Measurements from ENCODE around the gene BOD1. TPM values are rescaled to one million over a fixed set of nuclear protein-coding genes. Genes with fewer than 3 reads are reported as not detected.

The BOD1 gene
- total and polyA plus RNA-seq, 10 of the 15 experiments (the other 5 are each of a cell fraction or from before 2014, with no cell fraction given) = 14.1 to 35.8 (median 29.6) TPM

- no peaks in the 10 kb centered on the region for H3K27me3 ChIP-seq (replicated peaks in 1 of 2; ENCODE audit: control insufficient read depth in 2 of 2, insufficient read depth in 2 of 2, low read length in 1 of 2)
- ATAC-seq (no peak), DNase-seq (ENCODE audit: low read depth, low spot score) (peak; percentile 47), FAIRE-seq (no peak)
- peak overlapping the region; percentile 85 for H2AFZ ChIP-seq (ENCODE audit: control insufficient read depth, low read depth, low read length)
- H3K4me3 ChIP-seq = no peak overlapping the region
- 10% methylated on average over 7 of the region's 7 CpGs for WGBS (ENCODE audit: insufficient coverage, insufficient replicate concordance, low lambda C conversion rate, missing lambda C conversion rate)
- peaks cover 23% of the 10 kb centered on the region for H3K79me2 ChIP-seq (ENCODE audit: control insufficient read depth, insufficient read depth, low read length)
- TF ChIP-seq PML (IDR thresholded peaks at IDR 0.05; ENCODE audit: low read length) = no peak
- TF ChIP-seq ZNF217 (IDR thresholded peaks at IDR 0.05) = no peak
- TF ChIP-seq SMC3 (IDR thresholded peaks at IDR 0.05; ENCODE audit: borderline replicate concordance, low read length) = peak; percentile 95
- TF ChIP-seq BCL11A (IDR thresholded peaks at IDR 0.05; ENCODE audit: low read depth, low read length) = no peak
- no peak for TF ChIP-seq CREM (IDR thresholded peaks at IDR 0.05; ENCODE audit: low read depth)
- TF ChIP-seq TBL1XR1 (IDR thresholded peaks at IDR 0.05; ENCODE audit: low read depth, low read length) = no peak
- TF ChIP-seq YY1 (IDR thresholded peaks at IDR 0.05; ENCODE audit: low read depth, low read length) = peak; percentile 85
- TF ChIP-seq CTCF (IDR thresholded peaks at IDR 0.05 in 2 of 3, conservative IDR thresholded peaks at IDR 0.05 in 1 of 3; ENCODE audit: control insufficient read depth in 2 of 3, extremely low read depth in 1 of 3, insufficient read depth in 1 of 3, low read depth in 3 of 3, low read length in 3 of 3) = peak; percentile 73 to 88 (median 85)
- TF ChIP-seq RAD21 (IDR thresholded peaks at IDR 0.05; ENCODE audit: insufficient read depth, low read depth, low read length) = peak; percentile 99
- TF ChIP-seq STAT1 (conservative IDR thresholded peaks at IDR 0.05) = no peak
- TF ChIP-seq CBX5 (IDR thresholded peaks at IDR 0.05; ENCODE audit: low read depth) = no peak
- TF ChIP-seq SP1 (IDR thresholded peaks at IDR 0.05; ENCODE audit: low read depth, low read length) = no peak
- H3K9me3 ChIP-seq (replicated peaks; ENCODE audit: control insufficient read depth, insufficient read depth, low read length) = no peaks in the 10 kb centered on the region
- no TSS peak for BruUV-seq (replicated peaks)
- H4K20me1 ChIP-seq (ENCODE audit: control insufficient read depth, insufficient read depth) = no peaks in the 10 kb centered on the region
- intact Hi-C loops (cut with micrococcal nuclease; ENCODE audit: unreplicated experiment) (loop anchor here (1.0 to 5.0 kb wide), 6 partner anchors 124 to 694 kb away; no protein-coding TSS in a partner anchor), in situ Hi-C loops (cut with MboI) (loop anchor here (5.0 kb wide), 1 partner anchor 698 kb away; no protein-coding TSS in a partner anchor)
- ChIA-PET RAD21 (ENCODE audit: unreplicated experiment) (interaction anchor here (0.7 to 6.1 kb wide), 9 partner anchors 10 to 354 kb away, joined by 3 to 90 read pairs (median 6); no protein-coding TSS in a partner anchor), CTCF (interaction anchor here (0.6 to 17.1 kb wide), 22 partner anchors 24 to 693 kb away, joined by 3 to 267 read pairs (median 5); no protein-coding TSS in a partner anchor), POLR2A (interaction anchor here (0.9 to 1.4 kb wide), 2 partner anchors 307 to 354 kb away, joined by 3 to 5 read pairs; no protein-coding TSS in a partner anchor), SMC1A (ENCODE audit: uncharacterized antibody, unreplicated experiment) (interaction anchor here (0.9 to 17.2 kb wide), 15 partner anchors 8 to 693 kb away, joined by 3 to 199 read pairs (median 4); no protein-coding TSS in a partner anchor)
- no peak overlapping the region for H3K9ac ChIP-seq (ENCODE audit: control insufficient read depth, insufficient read depth, low read length)
- no peak overlapping the region for H3K4me2 ChIP-seq (ENCODE audit: control insufficient read depth, insufficient read depth)
- no peak overlapping the region for H3K27ac ChIP-seq (ENCODE audit: control insufficient read depth, insufficient read depth)
- H3K36me3 ChIP-seq (ENCODE audit: control insufficient read depth in 2 of 2, insufficient read depth in 2 of 2, low read length in 1 of 2) = no peaks in the 10 kb centered on the region
- H3K4me1 ChIP-seq (ENCODE audit: control insufficient read depth, insufficient read depth, low read length) = peaks cover 14% of the 10 kb centered on the region
Observed at GRCh38 chr5:173618927-173619519, 2.6 kb upstream of the BOD1 start.

Measured in GM12878 (cell line).